GM21367 (cell line): Measurements from ENCODE around the gene CFAP46.

Experiments used
- ATAC-seq: cut with Tn5 transposase; IDR thresholded peaks from one replicate; pipeline ENCODE4 v1.9.1; 2021; ENCODE audit not compliant: unreplicated experiment

CFAP46 gene

DNA sequence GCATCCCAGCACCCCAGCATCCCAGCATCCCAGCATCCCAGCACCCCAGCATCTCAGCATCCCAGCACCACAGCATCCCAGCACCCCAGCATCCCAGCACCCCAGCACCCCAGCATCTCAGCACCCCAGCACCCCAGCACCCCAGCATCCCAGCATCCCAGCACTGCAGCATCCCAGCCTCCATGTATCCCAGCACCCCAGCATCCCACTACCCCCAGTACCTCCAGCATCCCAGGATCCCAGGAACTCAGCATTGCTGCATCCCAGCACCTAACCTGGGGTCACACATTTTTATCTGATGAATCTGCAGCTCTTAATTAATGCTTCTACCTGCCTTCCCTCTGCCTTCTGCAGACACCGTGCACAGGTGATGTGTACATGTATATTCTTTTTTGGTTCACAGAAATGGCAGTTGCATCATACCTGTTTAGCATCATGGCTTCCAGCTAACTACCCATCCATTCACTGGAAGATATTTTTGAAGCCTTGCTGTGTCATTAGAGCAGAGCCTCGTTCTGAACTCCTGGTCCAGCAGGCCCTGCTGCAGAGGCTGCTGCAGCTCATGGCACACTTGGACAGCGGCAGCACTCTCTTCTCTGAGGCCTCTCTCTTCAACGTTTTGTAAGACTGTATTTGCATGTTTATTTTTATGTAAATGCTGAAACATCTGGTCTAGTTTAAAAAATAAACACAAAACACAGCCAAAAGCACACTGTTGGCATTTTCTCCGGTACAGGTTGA is 4.6 kb upstream of the CFAP46 start:
- ATAC-seq, result no peak

DNA sequence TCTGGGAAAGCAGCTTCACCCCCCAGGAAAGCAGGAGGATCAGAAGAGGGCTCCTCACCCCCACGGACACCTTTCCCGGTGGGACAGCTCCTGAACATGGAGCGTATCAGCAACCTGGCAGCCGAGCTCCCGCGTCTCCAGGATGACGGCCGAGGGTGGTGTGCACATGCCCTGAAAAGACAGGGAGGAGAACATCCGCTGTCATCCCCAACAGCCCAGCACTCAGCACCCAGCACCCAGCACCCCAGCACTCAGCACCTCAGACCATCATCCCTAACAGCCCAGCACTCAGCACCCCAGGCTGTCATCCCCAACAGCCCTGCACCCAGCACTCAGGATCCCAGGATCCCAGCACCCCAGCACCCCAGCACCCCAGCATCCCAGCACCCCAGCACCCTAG is 3.9 kb upstream of the CFAP46 start:
- no peak for ATAC-seq

GRCh38 chr10:132945894-132946255 is 3.5 kb upstream of the CFAP46 start:
- no peak for ATAC-seq

DNA sequence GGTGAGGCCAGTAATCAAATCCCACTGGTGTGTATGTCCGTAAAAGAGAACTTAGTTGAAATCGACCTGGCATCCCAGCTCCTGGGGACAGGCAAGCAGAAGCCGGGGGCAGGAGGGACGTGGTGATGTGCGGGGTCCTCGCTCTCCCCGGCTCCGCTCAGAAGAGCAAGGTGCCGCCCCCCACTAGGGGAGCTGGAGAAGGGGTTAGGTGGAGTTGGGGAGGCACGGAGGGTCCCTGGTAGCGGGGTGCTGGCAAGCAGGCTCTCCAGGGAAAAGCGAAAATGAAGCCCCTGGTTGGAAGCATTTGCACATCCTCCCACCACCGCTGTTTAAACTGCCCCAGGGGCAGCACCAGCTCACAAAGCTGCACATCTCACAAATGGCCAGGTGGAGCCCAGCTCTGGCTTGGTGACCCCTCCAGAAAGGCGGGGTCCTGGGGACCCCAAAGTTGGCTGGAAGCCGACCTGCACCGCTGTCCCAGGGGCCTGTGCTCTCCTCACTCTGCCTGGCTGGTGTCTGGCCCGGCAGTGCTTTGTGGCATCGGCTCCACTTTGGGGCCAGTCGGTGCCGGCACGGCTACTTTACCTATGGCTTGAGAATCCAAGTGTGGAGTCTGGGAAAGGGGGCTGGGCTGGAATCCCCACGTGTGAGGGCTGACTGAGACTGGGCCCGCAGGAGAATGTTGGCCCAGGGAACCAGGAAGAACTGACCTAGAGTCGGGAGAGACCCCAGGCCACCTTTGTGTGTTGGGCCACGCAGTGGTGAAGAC is 2.9 kb upstream of the CFAP46 start:
- ATAC-seq, result no peak

- no peak for ATAC-seq
These were observed 2.1 kb upstream of the CFAP46 start for GRCh38 chr10:132944510-132944909.

GRCh38 chr10:132943791-132944404 is 1.5 kb upstream of the CFAP46 start:
- no peak for ATAC-seq

DNA sequence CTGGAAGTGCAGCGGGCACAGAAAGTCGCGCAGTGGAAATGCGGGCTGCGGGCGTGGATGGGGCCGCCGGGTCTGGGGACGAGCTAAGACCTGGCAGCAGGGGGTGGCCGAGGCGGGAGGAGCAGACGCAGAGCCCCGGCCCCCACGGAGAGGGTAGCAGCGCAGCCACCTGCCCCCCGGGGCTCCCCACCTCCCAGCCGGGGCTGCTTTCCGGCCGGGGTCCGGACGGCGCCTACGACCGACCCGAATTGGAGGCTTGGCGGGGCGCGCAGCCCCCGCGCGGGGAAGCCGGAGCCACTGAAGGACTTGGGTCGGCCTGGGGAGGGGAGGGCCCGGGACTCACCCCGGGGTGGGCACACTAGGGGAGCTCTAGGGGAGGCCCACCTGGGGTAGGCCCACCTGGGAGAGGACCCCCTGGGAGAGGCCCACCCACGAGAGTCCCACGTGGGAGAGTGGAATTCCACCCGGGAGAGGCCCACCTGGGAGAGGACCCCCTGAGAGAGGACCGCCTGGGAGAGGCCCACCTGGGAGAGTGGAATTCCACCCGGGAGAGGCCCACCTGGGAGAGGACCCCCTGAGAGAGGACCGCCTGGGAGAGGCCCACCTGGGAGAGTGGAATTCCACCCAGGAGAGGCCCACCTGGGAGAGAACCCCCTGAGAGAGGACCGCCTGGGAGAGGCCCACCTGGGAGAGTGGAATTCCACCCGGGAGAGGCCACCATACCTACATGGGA is 854 bp upstream of the CFAP46 start:
- ATAC-seq, result no peak

GRCh38 chr10:132941640-132942051 is 724 bp downstream of the CFAP46 start:
- ATAC-seq, result no peak

GRCh38 chr10:132940791-132941465 is 1.4 kb downstream of the CFAP46 start:
- ATAC-seq, result no peak

DNA sequence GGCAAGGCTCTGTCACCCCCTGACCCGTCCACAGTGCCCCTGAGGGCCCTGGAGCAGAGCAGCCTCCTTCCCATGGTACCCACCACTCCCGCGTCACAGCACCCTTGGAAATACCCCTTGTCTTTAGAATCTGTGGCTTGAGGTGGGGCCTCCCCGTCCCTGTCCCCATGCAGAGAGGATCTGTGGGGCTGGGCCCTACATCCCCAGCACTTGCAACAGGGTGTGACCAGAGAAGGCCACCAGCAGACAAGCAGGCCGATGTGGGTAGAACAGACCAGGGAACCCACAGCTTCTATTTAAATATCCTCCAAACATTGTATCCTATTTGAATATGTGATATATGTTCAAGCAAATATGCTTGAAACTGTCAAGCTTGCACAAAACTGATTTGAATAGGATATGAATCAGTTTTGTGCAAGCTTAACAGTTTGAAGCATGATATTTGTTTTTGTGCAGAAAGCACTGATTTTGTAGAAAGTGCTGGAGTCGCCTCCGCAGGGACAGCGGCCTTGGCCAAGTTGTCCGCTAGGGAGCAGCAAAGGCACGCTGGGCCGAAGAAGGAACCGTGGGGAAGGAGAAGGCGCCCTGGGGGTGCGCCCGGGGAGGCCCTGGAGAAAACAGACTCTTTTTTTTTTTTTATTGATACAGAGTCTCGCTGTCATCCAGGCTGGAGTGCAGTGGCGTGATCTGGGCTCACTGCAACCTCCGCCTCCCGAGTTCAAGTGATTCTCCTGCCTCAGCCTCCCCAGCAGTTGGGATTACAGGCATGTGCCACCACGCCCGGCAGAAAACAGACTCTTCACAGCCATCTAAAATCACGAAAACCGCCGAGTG is 2.2 kb downstream of the CFAP46 start:
- ATAC-seq, result no peak

DNA sequence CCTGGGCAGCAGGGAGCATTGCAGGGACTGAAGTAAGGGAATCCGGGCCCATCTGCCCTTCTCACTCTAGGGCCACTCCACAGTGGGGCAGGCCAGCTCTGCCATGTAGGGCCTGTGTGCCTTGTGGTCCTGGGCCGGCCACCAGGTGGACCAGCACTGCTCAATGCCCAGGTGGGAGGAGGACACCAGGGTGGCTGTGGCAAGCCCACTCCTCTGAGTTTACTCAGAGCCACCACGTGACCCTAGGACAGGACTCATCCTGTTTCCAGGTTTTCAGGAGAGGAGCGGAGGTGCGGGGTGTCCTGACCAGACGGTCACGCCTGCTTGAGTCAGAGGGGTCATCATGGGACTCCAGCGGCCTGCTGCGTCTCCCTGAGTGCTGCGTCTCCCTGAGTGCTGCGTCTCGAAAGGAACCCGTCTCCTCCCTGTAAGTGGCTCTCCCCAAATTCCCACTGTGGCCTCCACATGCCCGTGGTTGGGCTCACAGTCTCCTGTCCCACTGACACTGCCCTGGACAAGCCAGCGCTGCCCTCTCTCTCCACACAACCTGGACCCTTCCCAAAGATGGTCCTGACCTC is 2.9 kb downstream of the CFAP46 start:
- no peak for ATAC-seq

GRCh38 chr10:132938472-132939339 is 3.7 kb downstream of the CFAP46 start:
- no peak for ATAC-seq

DNA sequence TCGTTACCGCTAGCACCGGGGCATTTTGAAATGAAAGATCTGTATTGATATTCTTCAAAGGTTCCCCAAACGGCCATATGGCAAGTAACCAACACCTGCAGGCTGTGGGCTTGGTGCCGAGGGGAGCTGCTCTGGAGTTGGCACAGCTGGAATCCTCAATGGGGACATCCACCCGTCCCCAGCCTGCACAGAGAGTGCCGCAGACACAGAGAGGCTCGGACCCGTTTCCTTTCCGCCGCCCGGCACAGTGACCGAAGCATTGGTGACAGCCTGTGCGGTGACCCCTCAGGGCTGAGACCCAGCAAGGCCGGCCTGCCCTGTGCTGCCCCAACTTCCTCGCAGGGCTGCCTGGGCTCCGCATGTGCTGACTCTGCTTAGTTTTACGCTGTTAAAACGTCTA is 4.5 kb downstream of the CFAP46 start:
- ATAC-seq, result no peak

DNA sequence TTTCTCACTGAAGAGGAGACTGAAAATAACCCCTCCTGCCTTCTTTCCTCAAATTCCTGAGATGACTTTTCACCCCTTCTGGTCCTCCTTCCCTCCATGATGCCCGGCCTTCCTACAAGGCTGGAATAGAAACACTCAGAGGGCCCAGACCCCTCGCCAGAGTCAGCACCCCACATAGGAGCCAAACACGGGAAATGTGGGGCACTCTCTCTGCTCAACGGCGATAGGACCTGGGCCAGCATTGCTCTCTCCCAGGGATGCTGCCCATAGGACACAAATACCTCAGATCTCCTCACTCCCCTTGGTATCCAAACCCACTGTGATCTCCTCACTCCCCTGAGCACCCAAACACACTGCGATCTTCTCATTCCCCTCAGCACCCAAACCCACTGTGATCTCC is 7.4 kb downstream of the CFAP46 start:
- ATAC-seq, result no peak

DNA sequence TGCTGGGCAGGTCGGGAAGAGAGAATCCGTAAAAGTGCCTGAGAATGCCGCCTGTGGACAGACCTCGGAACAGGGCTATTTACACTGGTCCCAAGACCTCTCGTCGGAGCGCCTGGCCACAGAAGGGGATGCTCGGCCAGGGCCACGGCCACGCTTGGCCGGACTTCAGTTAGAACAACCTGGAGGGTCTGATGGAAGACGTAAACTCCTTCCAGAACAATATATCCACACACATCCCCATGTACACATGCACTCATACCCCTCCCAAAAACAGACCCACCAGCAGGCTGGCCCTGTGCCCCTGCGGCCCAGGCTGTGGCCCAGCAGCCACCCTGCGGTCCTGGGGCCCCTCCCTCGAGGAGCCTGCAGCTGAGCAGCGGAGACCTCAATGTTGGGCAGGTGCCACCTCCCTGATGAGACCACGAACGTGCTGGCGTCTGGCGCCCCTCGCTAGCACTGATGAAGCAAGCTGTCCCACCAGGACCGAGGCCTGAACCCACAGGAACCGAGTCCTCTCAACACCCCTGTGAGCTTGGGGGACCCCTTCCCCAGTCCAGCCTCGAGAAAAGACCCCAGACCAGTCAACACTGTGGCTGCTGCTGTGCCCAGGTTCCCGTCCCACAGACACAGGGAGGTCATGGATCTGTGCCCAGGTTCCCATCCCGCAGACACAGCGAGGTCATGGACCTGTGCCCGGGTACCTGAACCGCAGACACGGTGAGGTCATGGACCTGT is 8.9 kb downstream of the CFAP46 start:
- no peak for ATAC-seq

GRCh38 chr10:132932461-132933307 is 9.7 kb downstream of the CFAP46 start:
- ATAC-seq, result no peak
